Karpas-422 (cell line): ENCODE measurements around the gene ALDH1B1. TPM values are rescaled to one million over a fixed set of nuclear protein-coding genes. Genes with fewer than 3 reads are reported as not detected.

ENCODE experiments used
- DNase-seq: peaks from one replicate; pipeline ENCODE4 v3.0.0-alpha.2; 2015
- H2AFZ ChIP-seq: fragments of 200-600 bp; sonication (generic); 2 replicates; pipeline ENCODE4 v1.6.1; 2014; ENCODE audit warnings: antibody characterized with exemption, low read length, mixed read lengths
- H3K27ac ChIP-seq: fragments of 200-600 bp; sonication (generic); 2 replicates; pipeline ENCODE4 v1.5.1; 2014; ENCODE audit warnings: mild to moderate bottlenecking, low read length, moderate library complexity
- H3K27me3 ChIP-seq: fragments of 200-600 bp; sonication (generic); 2 replicates; pipeline ENCODE4 v1.6.1; 2014; ENCODE audit warnings: low read length, mixed read lengths
- H3K36me3 ChIP-seq: fragments of 200-600 bp; sonication (generic); 2 replicates; pipeline ENCODE4 v1.6.1; 2014; ENCODE audit warnings: low read length, mixed read lengths; ENCODE audit not compliant: insufficient read depth
- H3K4me1 ChIP-seq: fragments of 200-600 bp; sonication (generic); 2 replicates; pipeline ENCODE4 v1.6.1; 2014; ENCODE audit warnings: mild to moderate bottlenecking, low read length, mixed read lengths
- H3K4me2 ChIP-seq: fragments of 200-600 bp; sonication (generic); 2 replicates; pipeline ENCODE4 v1.6.1; 2014; ENCODE audit warnings: low read length, low read depth, mild to moderate bottlenecking; ENCODE audit not compliant: poor library complexity, severe bottlenecking
- H3K4me3 ChIP-seq: fragments of 200-600 bp; sonication (generic); 2 replicates; pipeline ENCODE4 v1.5.1; 2014; ENCODE audit warnings: mild to moderate bottlenecking, antibody characterized with exemption, low read length, mixed read lengths
- H3K79me2 ChIP-seq: fragments of 200-600 bp; sonication (generic); 2 replicates; pipeline ENCODE4 v1.6.1; 2014; ENCODE audit warnings: mild to moderate bottlenecking, low read length, mixed read lengths
- H3K9ac ChIP-seq: fragments of 200-600 bp; sonication (generic); 2 replicates; pipeline ENCODE4 v1.6.0; 2014; ENCODE audit warnings: low read length
- H3K9me2 ChIP-seq: fragments of 200-600 bp; sonication (generic), shearing (Covaris generic); replicated peaks from 2 replicates; pipeline ENCODE4 v1.6.0; 2014; ENCODE audit warnings: mild to moderate bottlenecking, low read length, moderate library complexity; ENCODE audit not compliant: insufficient read depth
- H3K9me3 ChIP-seq: fragments of 300-700, 200-600 bp; sonication (generic); 2 replicates; pipeline ENCODE4 v1.6.1; 2014; ENCODE audit warnings: low read length, mixed read lengths
- H4K20me1 ChIP-seq: fragments of 200-600 bp; sonication (generic); 2 replicates; pipeline ENCODE4 v1.6.1; 2014; ENCODE audit warnings: mild to moderate bottlenecking, antibody characterized with exemption, low read length, low read depth; ENCODE audit not compliant: insufficient read depth
- total RNA-seq: library from RNA; depleted of rRNA; stranded (reverse); fragments of >200 nt; shearing (Covaris generic); gene quantifications from 2 replicates; pipeline ENCODE4 v1.2.3, GENCODE V29; 2014; ENCODE audit warnings: low replicate concordance; rRNA removed

The ALDH1B1 gene
- total RNA-seq = 10.3 and 16.3 TPM in 2 replicates

GRCh38 chr9:38392235-38393127 is at the start of gene ALDH1B1:
Gene ALDH1B1, plus strand, starts transcription at chr9:38392702. Its CDS starts 3,047 bp downstream, at chr9:38395749.
- Histone ChIP-seq H3K27ac (no peak within 1 kb of the TSS), H3K4me1 (peaks cover 14% of the 10 kb centered on the region), H3K9me3 (no peaks in the 10 kb centered on the region), H3K9me2 (no peaks in the 10 kb centered on the region), H3K9ac (peak within 1 kb of the TSS; percentile 84), H4K20me1 (0 out of 2 replicates have a peak, but pooled peaks cover under 1% of the 10 kb centered on the region), H2AFZ (peak within 1 kb of the TSS; percentile 96), H3K79me2 (peaks cover 24% of the 10 kb centered on the region), H3K4me2 (peak within 1 kb of the TSS; percentile 89), H3K4me3 (peak within 1 kb of the TSS; percentile 91), H3K27me3 (0 out of 2 replicates have a peak, but pooled peaks cover 4% of the 10 kb centered on the region), H3K36me3 (no peaks in the 10 kb centered on the region; the same call in 1 of the 2 replicates)
- DNase-seq = peak; percentile 90

GRCh38 chr9:38343037-38343436 is 49.5 kb upstream of the ALDH1B1 start:
- no peaks in the 10 kb centered on the region for H3K9me2 ChIP-seq
- no peaks in the 10 kb centered on the region for H3K9me3 ChIP-seq
- no peaks in the 10 kb centered on the region for H3K27me3 ChIP-seq
- H3K79me2 ChIP-seq = no peaks in the 10 kb centered on the region
- no peak overlapping the region for H3K4me3 ChIP-seq
- no peak for DNase-seq
- no peak overlapping the region for H2AFZ ChIP-seq
- no peaks in the 10 kb centered on the region for H3K36me3 ChIP-seq
- no peaks in the 10 kb centered on the region for H3K4me1 ChIP-seq
- no peak overlapping the region for H3K27ac ChIP-seq
- H4K20me1 ChIP-seq = no peaks in the 10 kb centered on the region
- H3K9ac ChIP-seq = no peak overlapping the region
- no peak overlapping the region for H3K4me2 ChIP-seq

DNA sequence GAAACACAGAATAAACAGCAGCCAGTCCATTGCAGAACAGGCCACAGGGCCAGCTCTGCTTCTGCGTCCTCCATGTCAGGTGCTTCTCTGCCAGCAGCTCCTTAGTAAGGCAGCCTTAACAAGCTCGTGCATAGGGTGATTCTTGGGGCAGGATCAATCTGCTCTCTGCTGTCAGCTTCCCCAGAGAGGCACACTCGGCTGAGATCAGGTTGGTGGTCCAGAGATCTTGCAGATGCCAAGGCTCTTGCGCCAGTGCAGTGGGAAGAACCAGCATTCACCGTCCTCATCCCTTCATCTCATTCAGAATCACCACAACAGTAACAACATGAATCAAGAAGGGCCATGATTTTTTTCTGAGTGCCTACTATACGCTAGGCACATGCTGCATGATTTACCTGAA is 49.0 kb upstream of the ALDH1B1 start:
- Histone ChIP-seq H3K9ac (no peak overlapping the region), H3K4me3 (no peak overlapping the region), H2AFZ (no peak overlapping the region), H3K79me2 (no peaks in the 10 kb centered on the region), H4K20me1 (no peaks in the 10 kb centered on the region), H3K27me3 (no peaks in the 10 kb centered on the region), H3K4me2 (no peak overlapping the region), H3K36me3 (no peaks in the 10 kb centered on the region), H3K9me2 (no peaks in the 10 kb centered on the region), H3K4me1 (no peaks in the 10 kb centered on the region), H3K9me3 (no peaks in the 10 kb centered on the region), H3K27ac (no peak overlapping the region)
- DNase-seq = no peak

DNA sequence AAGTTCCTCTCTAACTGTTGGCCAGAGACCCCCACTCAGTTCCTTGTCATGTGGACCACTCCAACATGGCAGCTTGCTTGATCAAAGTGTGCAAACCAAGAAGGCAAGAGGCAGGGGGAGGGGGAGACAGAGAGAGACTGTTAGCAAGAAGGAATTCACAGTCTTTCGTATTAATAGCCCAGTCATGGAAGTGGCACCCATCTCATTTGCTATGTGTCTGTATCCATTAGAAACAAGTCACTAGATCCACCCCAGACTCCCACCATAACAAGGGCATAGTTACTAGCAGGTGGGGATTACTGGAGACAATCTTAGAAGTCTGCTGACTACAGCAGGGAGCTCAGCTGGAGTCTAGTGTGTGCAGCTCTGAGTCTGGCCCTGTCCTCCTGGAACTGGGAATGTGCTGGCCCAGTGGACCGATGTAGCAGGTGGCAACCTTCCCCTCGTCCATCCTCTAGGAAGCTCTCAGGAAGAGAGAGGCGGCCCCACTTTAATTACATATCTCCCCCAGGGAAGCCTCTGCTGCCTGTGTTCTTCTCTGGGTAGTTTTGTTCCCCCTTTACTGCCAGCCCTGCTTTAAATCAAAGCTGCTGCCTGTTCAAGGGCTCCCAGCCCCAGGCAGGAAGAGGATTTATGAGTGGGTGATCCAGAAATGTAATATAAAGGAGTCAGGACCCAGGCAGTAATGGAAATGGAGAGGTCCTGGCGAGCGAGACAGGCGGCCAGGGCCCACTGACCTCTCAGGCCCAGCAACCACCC is 47.8 kb upstream of the ALDH1B1 start:
- H3K79me2 ChIP-seq = no peaks in the 10 kb centered on the region
- H3K27ac ChIP-seq = no peak overlapping the region
- H3K4me3 ChIP-seq = no peak overlapping the region
- no peak overlapping the region for H3K4me2 ChIP-seq
- H3K4me1 ChIP-seq = no peaks in the 10 kb centered on the region
- H4K20me1 ChIP-seq = no peaks in the 10 kb centered on the region
- DNase-seq = no peak
- no peaks in the 10 kb centered on the region for H3K9me3 ChIP-seq
- no peaks in the 10 kb centered on the region for H3K9me2 ChIP-seq
- H3K9ac ChIP-seq = no peak overlapping the region
- no peaks in the 10 kb centered on the region for H3K36me3 ChIP-seq
- H3K27me3 ChIP-seq = no peaks in the 10 kb centered on the region
- no peak overlapping the region for H2AFZ ChIP-seq

GRCh38 chr9:38345851-38346755 is 46.4 kb upstream of the ALDH1B1 start:
- no peaks in the 10 kb centered on the region for H3K79me2 ChIP-seq
- no peaks in the 10 kb centered on the region for H4K20me1 ChIP-seq
- no peaks in the 10 kb centered on the region for H3K9me2 ChIP-seq
- H3K36me3 ChIP-seq = no peaks in the 10 kb centered on the region
- no peak overlapping the region for H2AFZ ChIP-seq
- H3K4me1 ChIP-seq = no peaks in the 10 kb centered on the region
- H3K9me3 ChIP-seq = no peaks in the 10 kb centered on the region
- DNase-seq = no peak
- no peaks in the 10 kb centered on the region for H3K27me3 ChIP-seq
- no peak overlapping the region for H3K9ac ChIP-seq
- H3K4me3 ChIP-seq = no peak overlapping the region
- H3K4me2 ChIP-seq = no peak overlapping the region
- no peak overlapping the region for H3K27ac ChIP-seq

DNA sequence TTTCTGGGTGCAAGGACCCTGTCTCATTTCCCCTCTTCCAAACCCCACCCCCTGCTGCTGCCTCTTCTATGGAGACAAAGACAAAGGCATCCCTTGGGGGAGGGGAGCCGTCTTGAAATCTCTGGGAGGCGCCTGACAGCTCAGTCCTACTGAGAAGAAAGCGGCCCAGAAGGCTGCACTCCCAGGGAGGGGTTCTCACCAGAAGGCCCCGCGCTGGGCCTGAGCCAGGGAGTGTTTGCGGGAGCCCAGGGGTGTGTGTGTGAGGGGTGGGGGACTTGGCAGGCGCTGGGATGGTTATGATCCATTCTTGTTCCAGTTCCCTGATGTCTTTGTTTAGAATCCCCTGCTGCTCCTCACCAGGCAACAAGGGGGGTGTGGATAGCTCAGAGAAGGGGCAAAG is 45.7 kb upstream of the ALDH1B1 start:
- H3K4me1 ChIP-seq = no peaks in the 10 kb centered on the region
- H4K20me1 ChIP-seq = no peaks in the 10 kb centered on the region
- H3K36me3 ChIP-seq = no peaks in the 10 kb centered on the region
- H3K9me3 ChIP-seq = no peaks in the 10 kb centered on the region
- no peak for DNase-seq
- H3K79me2 ChIP-seq = no peaks in the 10 kb centered on the region
- no peak overlapping the region for H3K4me2 ChIP-seq
- H3K27ac ChIP-seq = no peak overlapping the region
- no peaks in the 10 kb centered on the region for H3K9me2 ChIP-seq
- H3K9ac ChIP-seq = no peak overlapping the region
- no peak overlapping the region for H2AFZ ChIP-seq
- no peak overlapping the region for H3K4me3 ChIP-seq
- H3K27me3 ChIP-seq = no peaks in the 10 kb centered on the region

DNA sequence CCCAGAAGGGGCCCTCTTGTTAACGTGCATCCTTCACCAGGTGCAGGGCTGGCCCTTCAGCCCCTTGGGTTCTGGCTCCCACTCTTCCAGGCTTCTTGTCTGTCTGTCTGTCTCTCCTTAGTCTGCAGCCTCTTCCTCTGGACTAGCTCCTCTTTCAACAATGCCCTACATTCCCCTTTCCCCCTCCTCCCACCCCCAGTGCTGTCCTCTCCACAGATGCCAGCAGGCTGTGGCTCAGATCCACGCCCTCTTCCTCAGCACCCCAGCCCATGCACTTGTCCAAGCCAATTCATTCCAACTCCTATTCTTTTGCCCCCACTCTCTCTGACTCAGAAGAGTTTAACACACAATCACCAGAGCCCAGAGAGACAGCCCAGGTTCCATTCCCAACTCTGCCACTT is 45.2 kb upstream of the ALDH1B1 start:
- H3K9me2 ChIP-seq = no peaks in the 10 kb centered on the region

More for the DNA sequence above, 45.2 kb upstream of the ALDH1B1 start:
- no peak overlapping the region for H3K9ac ChIP-seq
- H3K79me2 ChIP-seq = no peaks in the 10 kb centered on the region
- no peaks in the 10 kb centered on the region for H3K4me1 ChIP-seq
- no peak overlapping the region for H3K4me3 ChIP-seq
- no peaks in the 10 kb centered on the region for H3K27me3 ChIP-seq
- no peak overlapping the region for H2AFZ ChIP-seq
- no peaks in the 10 kb centered on the region for H3K9me3 ChIP-seq
- H3K36me3 ChIP-seq = no peaks in the 10 kb centered on the region
- no peak for DNase-seq
- no peaks in the 10 kb centered on the region for H4K20me1 ChIP-seq
- H3K27ac ChIP-seq = no peak overlapping the region
- H3K4me2 ChIP-seq = no peak overlapping the region
